ENCODE results near the gene FYN. TPM values are rescaled to one million over a fixed set of nuclear protein-coding genes. Genes with fewer than 3 reads are reported as not detected.

FYN gene
- total RNA-seq, 2 experiments from 2014 or later, result 236 to 244 TPM

DNA sequence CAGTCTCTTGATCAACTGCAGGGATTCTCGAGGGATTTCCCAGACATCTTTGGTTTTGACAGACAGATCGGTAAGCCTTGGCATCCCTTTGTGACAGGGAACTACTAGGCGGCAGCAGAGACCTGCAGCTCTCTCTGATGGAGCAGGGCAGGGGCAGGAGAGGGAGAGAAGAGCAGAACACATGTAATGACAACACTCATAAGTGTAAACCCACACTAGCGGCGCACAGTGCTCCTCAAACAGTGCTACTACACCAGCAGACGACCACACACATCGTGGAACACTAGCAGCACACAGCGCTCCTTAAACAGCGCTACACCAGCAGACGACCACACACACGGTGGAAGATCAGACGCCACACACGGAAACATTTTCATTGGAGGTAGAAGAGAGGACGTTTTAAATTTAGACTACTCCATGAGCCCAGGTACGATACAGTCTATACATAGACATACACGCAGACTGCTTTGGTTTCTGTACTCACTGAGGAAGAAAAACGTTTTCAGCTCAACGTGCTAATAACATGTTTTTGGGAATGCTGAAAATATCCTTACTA is 173.0 kb downstream of the FYN start:
- no peak for DNase-seq
- Mint-ChIP-seq H3K36me3 (ENCODE audit: low read depth) (peaks cover 43% of the 10 kb centered on the region), H3K9me3 (no peaks in the 10 kb centered on the region), H3K27me3 (ENCODE audit: low read depth) (no peaks in the 10 kb centered on the region), H3K27ac (no peak overlapping the region), H3K4me3 (no peak overlapping the region), H3K4me1 (ENCODE audit: low read depth) (peaks cover 20% of the 10 kb centered on the region)
- intact Hi-C loops (cut with micrococcal nuclease), result no loop called here
- CTCF ChIA-PET, result no interaction called here

DNA sequence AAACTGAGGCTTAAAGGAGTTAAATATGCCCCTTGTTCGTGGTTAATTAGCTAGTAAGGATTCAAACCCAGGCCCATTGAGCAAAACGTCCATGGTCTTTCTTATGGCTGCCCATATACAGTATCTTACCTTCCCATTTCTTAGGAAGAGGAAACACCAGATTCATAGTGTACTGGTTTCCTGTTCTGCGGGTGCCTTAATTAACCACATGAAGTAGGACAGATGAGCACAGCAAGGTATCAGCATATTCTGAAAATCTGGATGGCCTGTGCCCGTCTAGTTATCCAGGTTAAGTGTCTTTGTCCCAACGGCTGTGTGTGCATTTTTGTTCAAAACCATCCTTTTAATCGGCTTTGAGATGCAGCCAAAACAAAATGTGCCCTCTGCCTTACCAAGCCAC is 174.1 kb downstream of the FYN start:
- Mint-ChIP-seq H3K4me3 (no peak overlapping the region), H3K9me3 (no peaks in the 10 kb centered on the region), H3K27me3 (ENCODE audit: low read depth) (no peaks in the 10 kb centered on the region), H3K27ac (no peak overlapping the region), H3K4me1 (ENCODE audit: low read depth) (peaks cover 25% of the 10 kb centered on the region), H3K36me3 (ENCODE audit: low read depth) (peaks cover 45% of the 10 kb centered on the region)
- CTCF ChIA-PET, result no interaction called here
- no peak for DNase-seq
- intact Hi-C loops (cut with micrococcal nuclease), result loop anchor here (5.0 kb wide), 1 partner anchor 442 kb away; a partner anchor contains a TSS

DNA sequence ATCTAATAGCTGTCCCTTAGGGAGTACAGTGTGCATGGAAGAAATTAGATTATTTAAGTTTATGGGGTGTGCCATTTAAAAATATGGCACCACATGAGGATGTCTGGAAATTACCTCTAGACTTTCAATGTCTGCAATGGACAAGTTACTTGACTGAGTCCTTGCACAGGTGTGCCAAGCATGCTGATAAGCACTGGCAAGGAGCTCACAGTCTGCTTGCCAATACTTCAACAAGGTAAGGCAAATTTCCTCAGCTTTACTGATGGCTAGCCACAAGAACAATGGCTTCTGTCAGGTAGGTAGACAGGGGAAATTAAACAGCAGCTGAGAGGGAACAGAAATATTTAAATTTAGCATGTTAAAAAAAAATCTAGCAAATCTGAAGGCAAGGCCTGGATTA is 176.4 kb downstream of the FYN start:
- DNase-seq, result no peak
- H3K4me3 Mint-ChIP-seq, result no peak overlapping the region
- CTCF ChIA-PET, result interaction anchor here (0.7 to 1.5 kb wide), 2 partner anchors 262 to 354 kb away, joined by 3 to 4 read pairs; no protein-coding TSS in a partner anchor
- no peak overlapping the region for H3K27ac Mint-ChIP-seq
- H3K4me1 Mint-ChIP-seq (ENCODE audit: low read depth), result peaks cover 39% of the 10 kb centered on the region
- peaks cover 46% of the 10 kb centered on the region for H3K36me3 Mint-ChIP-seq (ENCODE audit: low read depth)
- intact Hi-C loops (cut with micrococcal nuclease), result loop anchor here (5.0 kb wide), 1 partner anchor 440 kb away; a partner anchor contains a TSS
- H3K27me3 Mint-ChIP-seq (ENCODE audit: low read depth), result no peaks in the 10 kb centered on the region
- H3K9me3 Mint-ChIP-seq, result no peaks in the 10 kb centered on the region

DNA sequence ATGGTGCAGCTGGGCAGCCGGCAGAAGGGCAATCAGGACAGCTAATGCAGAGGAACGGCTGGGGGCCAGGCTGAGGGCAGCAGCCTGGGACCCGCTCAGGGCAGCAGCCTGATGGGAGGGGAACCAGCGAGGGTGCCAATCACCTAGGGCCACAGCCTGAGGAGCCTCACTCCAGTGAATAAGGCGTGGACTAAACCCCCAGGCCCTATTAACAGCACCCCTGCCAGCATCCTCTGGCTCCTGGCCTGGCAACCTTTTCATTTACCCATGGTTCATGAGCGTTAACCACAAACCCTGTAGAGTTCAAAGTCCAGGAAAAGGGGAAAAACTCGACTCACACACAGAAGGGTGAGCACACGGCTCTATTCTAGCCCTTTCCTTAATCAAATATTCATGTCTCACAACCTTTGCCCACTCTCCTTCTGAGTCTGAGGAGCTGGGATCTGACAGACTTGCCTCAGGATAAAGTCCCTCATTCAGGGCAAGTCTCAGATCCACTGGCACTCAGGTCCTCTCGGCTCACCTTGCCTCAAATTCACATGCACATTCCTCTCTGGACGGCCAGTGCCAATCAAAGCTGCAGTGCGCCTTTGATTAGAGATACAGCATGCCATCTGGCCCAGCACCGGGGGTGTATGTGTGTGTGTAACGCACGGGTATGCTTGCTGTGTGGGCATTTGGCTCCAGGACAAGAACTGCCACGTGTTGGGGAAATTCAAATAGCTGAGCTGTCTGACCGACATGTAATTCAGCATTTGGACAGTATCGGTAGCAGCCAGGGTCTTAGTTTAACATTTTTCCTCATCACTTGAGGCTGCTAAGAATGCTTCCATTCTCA is 180.7 kb downstream of the FYN start:
- intact Hi-C loops (cut with micrococcal nuclease), result no loop called here
- DNase-seq, result no peak
- CTCF ChIA-PET, result no interaction called here
- Mint-ChIP-seq H3K9me3 (no peaks in the 10 kb centered on the region), H3K27me3 (ENCODE audit: low read depth) (no peaks in the 10 kb centered on the region), H3K36me3 (ENCODE audit: low read depth) (peaks cover 46% of the 10 kb centered on the region), H3K4me3 (no peak overlapping the region), H3K4me1 (ENCODE audit: low read depth) (peaks cover 25% of the 10 kb centered on the region), H3K27ac (peak overlapping the region; percentile 26)

DNA sequence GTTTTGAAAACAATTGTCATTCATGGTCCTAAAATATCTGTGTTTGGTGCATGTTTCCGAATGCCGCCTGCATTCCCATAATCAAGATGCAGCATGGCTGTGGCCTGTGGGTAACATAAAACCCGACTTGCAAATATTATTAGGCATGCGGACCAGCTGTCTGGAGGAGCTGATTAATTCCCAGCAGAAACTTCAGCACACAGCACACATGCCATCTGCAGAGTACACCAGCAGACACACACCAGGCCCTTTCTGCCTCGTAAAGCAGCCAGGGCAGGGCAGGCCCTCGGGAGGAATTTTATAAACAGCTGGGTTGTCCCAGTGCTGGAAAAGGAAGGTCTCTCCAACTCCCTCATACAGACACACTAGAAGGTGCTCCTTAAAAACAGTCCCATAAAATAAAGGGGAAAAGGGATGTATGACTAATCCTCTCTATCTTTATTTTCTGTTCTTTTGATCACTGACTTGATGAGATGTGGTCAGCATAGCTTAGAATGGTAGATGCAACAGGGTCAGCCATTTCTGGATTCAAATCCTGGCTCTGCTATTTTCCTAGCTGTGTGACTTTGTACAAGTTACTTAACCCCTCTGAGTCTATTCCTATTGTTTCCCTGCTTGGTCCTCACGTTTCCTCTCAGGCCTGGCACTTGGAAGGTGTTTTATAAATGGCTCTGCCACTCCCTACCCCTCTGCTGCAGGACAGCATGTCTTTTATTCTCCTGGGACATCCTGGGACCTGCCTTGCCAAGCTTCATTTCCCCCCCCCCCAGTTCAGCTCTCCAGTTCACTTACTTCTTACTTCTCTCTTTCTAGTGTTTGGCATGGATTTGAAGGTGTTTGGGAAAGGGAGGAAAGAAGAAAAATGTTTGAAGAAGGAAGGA is 181.7 kb downstream of the FYN start:
- intact Hi-C loops (cut with micrococcal nuclease), result no loop called here
- peaks cover 49% of the 10 kb centered on the region for H3K36me3 Mint-ChIP-seq (ENCODE audit: low read depth)
- no peak for DNase-seq
- peak overlapping the region; percentile 7 for H3K27ac Mint-ChIP-seq
- H3K4me3 Mint-ChIP-seq, result no peak overlapping the region
- no peaks in the 10 kb centered on the region for H3K9me3 Mint-ChIP-seq
- no peaks in the 10 kb centered on the region for H3K27me3 Mint-ChIP-seq (ENCODE audit: low read depth)
- CTCF ChIA-PET, result no interaction called here
- H3K4me1 Mint-ChIP-seq (ENCODE audit: low read depth), result peaks cover 29% of the 10 kb centered on the region

DNA sequence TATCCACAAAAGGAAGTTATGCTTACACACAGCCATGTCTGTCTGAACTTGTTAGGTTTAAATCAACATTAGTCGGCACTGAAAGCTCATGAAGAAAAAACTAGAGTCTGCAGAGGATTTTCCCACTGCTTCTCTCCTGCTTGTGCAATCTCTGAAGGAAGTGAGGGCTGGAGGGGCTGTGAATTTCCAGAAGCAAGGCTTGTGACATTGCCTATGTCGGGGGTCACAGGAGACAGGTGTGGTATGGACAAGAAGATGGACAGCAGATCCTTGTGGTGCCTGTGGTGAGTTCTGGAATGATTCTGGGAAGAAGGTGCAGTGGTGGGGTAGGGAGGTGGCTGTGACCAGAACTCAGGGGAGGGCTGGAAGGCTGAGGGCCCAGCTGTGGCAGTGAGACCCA is 183.3 kb downstream of the FYN start:
- H3K27me3 Mint-ChIP-seq (ENCODE audit: low read depth), result no peaks in the 10 kb centered on the region
- no peak overlapping the region for H3K4me3 Mint-ChIP-seq
- H3K27ac Mint-ChIP-seq, result peak overlapping the region; percentile 7
- intact Hi-C loops (cut with micrococcal nuclease), result no loop called here
- peaks cover 41% of the 10 kb centered on the region for H3K4me1 Mint-ChIP-seq (ENCODE audit: low read depth)
- no peak for DNase-seq
- CTCF ChIA-PET, result interaction anchor here (0.7 kb wide), 1 partner anchor 594 kb away, joined by 3 read pairs; no protein-coding TSS in a partner anchor
- no peaks in the 10 kb centered on the region for H3K9me3 Mint-ChIP-seq
- peaks cover 47% of the 10 kb centered on the region for H3K36me3 Mint-ChIP-seq (ENCODE audit: low read depth)

DNA sequence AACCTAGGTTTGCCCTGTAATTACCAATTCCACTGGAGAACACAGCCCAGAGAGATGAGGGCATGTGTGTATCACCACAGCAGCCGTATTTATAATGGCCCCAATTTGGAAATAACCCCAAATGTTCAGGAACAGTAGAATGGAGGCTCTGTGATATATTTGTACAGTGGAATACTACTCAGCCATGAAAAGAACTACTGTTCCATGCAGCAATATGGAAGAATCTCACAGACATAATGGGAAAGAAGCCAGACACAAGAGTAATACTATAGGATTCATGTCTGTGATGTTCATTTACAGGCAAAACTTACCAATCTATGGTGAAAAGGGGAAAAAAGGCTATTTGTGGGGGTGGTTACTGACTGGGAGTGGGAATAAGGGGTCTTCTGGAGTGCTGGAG is 183.8 kb downstream of the FYN start:
- Mint-ChIP-seq H3K27ac (no peak overlapping the region), H3K4me1 (ENCODE audit: low read depth) (peaks cover 43% of the 10 kb centered on the region), H3K9me3 (no peaks in the 10 kb centered on the region), H3K36me3 (ENCODE audit: low read depth) (peaks cover 48% of the 10 kb centered on the region), H3K27me3 (ENCODE audit: low read depth) (no peaks in the 10 kb centered on the region), H3K4me3 (no peak overlapping the region)
- intact Hi-C loops (cut with micrococcal nuclease), result no loop called here
- no peak for DNase-seq
- CTCF ChIA-PET, result interaction anchor here (0.7 kb wide), 1 partner anchor 593 kb away, joined by 3 read pairs; no protein-coding TSS in a partner anchor

DNA sequence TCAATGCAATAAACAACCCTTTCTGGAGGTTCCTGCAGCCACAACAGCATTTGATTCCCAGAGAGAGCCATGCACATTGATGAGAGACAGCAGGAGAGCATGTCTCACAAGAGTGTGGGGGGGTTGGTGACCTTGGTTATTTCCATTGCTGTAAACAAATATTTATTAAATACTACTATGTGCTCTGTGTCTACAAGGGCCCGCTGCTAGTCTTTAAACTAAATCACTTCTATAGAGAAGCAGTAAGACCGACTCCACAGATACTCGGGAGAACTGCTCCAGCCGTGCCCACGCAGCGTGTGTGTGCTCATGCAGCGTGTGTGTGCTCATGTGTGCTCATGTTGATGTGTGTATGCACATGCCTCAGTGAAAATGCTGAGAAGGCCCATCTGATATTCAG is 184.9 kb downstream of the FYN start:
- intact Hi-C loops (cut with micrococcal nuclease), result no loop called here
- H3K4me3 Mint-ChIP-seq, result no peak overlapping the region
- no peaks in the 10 kb centered on the region for H3K9me3 Mint-ChIP-seq
- no peak for DNase-seq
- CTCF ChIA-PET, result interaction anchor here (0.6 to 1.1 kb wide), 2 partner anchors 22 to 66 kb away, joined by 3 read pairs; no protein-coding TSS in a partner anchor
- peaks cover 43% of the 10 kb centered on the region for H3K4me1 Mint-ChIP-seq (ENCODE audit: low read depth)
- no peak overlapping the region for H3K27ac Mint-ChIP-seq
- no peaks in the 10 kb centered on the region for H3K27me3 Mint-ChIP-seq (ENCODE audit: low read depth)
- peaks cover 47% of the 10 kb centered on the region for H3K36me3 Mint-ChIP-seq (ENCODE audit: low read depth)

DNA sequence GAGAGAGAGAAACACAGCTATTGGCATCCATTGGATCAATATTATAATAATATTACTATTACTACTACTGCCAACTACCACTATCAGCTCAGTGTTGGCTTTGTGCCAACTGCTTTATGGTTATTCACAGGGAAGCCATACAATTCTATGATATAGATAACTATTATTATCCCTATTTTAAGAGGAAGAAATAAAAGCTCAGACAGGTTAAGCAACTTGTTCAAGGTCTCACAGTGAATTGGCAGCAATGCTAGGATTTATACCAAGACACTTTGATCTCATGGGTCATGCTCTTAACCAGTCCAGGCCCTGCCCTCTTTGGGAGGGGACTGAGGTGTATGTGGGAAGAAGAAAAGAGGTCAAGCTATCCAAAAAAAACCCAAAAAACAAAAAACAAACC is 185.6 kb downstream of the FYN start:
- DNase-seq, result no peak
- H3K4me3 Mint-ChIP-seq, result no peak overlapping the region
- H3K36me3 Mint-ChIP-seq (ENCODE audit: low read depth), result peaks cover 41% of the 10 kb centered on the region
- CTCF ChIA-PET, result interaction anchor here (0.6 to 1.1 kb wide), 2 partner anchors 23 to 66 kb away, joined by 3 read pairs; no protein-coding TSS in a partner anchor
- peaks cover 38% of the 10 kb centered on the region for H3K4me1 Mint-ChIP-seq (ENCODE audit: low read depth)
- no peaks in the 10 kb centered on the region for H3K9me3 Mint-ChIP-seq
- no peak overlapping the region for H3K27ac Mint-ChIP-seq
- intact Hi-C loops (cut with micrococcal nuclease), result no loop called here
- no peaks in the 10 kb centered on the region for H3K27me3 Mint-ChIP-seq (ENCODE audit: low read depth)

DNA sequence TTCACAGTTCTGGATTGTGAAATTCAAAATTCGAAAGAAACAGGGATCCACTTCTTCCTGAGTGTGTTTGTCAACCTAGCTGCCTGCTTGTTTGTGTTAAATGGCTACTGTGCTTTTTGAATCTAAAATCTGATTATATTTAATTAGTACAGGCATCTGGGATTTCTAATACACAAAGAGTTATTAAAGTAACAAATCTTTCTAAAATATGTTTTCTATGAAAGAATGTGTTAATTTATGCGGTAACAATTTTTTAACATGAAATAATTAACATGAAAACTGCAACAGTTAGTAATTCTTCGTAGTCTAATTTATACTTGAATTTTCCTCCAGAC is 186.4 kb downstream of the FYN start:
- H3K4me3 Mint-ChIP-seq, result no peak overlapping the region
- H3K4me1 Mint-ChIP-seq (ENCODE audit: low read depth), result peaks cover 41% of the 10 kb centered on the region

DNA sequence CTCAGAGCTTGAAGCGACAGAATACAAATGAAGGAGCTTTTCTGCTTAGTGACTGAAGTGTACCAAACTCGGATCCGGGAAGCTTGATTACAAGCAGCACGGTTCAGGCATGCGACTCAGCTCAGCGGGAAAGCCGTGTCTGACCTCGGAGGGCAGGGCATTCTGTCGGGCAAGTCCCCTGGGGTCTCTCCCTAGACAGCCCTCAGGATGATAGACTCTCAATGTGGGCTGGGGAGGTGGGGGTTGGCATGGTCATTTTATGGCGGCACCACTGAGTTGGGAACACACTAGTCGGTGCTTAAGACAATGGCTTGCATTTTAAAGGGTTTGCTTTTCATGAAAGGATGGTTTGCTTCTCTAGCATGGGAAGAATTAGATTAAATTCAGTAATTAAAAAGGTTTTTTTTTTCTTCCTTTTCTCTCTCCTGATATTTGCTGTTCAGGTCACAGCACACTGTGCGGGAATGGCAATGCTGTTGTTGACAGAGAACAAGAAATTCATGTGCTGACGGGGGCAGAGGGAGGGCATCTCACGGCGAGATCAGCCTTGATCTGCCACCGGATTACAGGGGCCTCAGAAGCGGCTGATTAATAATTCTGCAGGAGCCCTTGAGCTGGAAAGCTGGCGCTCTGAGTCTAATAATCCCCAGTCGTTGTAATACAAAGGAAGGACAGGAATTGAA is 186.9 kb downstream of the FYN start:
- Mint-ChIP-seq H3K4me3 (no peak overlapping the region), H3K27ac (no peak overlapping the region)
- intact Hi-C loops (cut with micrococcal nuclease), result no loop called here

More for the DNA sequence above, 186.4 kb downstream of the FYN start:
- intact Hi-C loops (cut with micrococcal nuclease), result no loop called here
- H3K27ac Mint-ChIP-seq, result no peak overlapping the region
- H3K9me3 Mint-ChIP-seq, result no peaks in the 10 kb centered on the region
- H3K36me3 Mint-ChIP-seq (ENCODE audit: low read depth), result peaks cover 42% of the 10 kb centered on the region
- H3K27me3 Mint-ChIP-seq (ENCODE audit: low read depth), result no peaks in the 10 kb centered on the region
- no peak for DNase-seq
- CTCF ChIA-PET, result no interaction called here

DNA sequence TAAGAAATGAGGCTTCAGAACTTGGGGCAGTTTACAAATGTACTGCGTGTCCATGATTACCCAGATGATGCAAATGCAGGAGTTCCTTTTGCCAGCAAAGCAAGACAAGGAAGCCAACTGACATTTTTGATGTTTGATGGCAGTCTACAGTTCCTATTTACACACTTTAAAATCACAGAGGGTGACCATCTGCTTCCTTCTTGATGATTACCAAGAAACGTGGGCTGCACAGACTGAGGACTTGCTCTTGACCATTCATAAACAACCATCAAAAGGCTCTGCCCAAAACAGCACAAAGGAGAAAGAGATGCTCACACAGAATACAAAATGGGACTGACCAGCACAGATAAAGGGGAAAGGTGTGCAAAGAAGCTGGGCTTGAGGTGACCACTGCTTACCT is 187.7 kb downstream of the FYN start:
- intact Hi-C loops (cut with micrococcal nuclease), result no loop called here
- no peak for DNase-seq
- H3K27me3 Mint-ChIP-seq (ENCODE audit: low read depth), result no peaks in the 10 kb centered on the region
- CTCF ChIA-PET, result interaction anchor here (0.9 kb wide), 1 partner anchor 358 kb away, joined by 3 read pairs; no protein-coding TSS in a partner anchor
- H3K4me1 Mint-ChIP-seq (ENCODE audit: low read depth), result peaks cover 47% of the 10 kb centered on the region
- H3K27ac Mint-ChIP-seq, result peak overlapping the region; percentile 5
- no peak overlapping the region for H3K4me3 Mint-ChIP-seq
- H3K9me3 Mint-ChIP-seq, result no peaks in the 10 kb centered on the region
- peaks cover 42% of the 10 kb centered on the region for H3K36me3 Mint-ChIP-seq (ENCODE audit: low read depth)

More for the DNA sequence above, 186.9 kb downstream of the FYN start:
- Mint-ChIP-seq H3K4me1 (ENCODE audit: low read depth) (peaks cover 43% of the 10 kb centered on the region), H3K36me3 (ENCODE audit: low read depth) (peaks cover 43% of the 10 kb centered on the region), H3K9me3 (no peaks in the 10 kb centered on the region), H3K27me3 (ENCODE audit: low read depth) (no peaks in the 10 kb centered on the region)
- CTCF ChIA-PET, result interaction anchor here (0.9 kb wide), 1 partner anchor 357 kb away, joined by 3 read pairs; no protein-coding TSS in a partner anchor
- DNase-seq, result no peak
